Stimulated activated CD8-positive, alpha-beta memory T cell treated with anti-CD3 and anti-CD28 coated beads, Interleukin-12 subunit alpha, Interleukin-12 subunit beta, amount 100 ng/mL, for 24 hours (primary cell): ENCODE data around the gene OMP.

Source experiments
- DNase-seq: peaks from one replicate; pipeline ENCODE4 v3.0.0-alpha.2; 2020; ENCODE audit errors: extremely low read depth

OMP gene

GRCh38 chr11:77139201-77139600 lies 36.6 kb downstream of the OMP start:
- DNase-seq = no peak

- DNase-seq = no peak
Observed at GRCh38 chr11:77140231-77140851, 37.7 kb downstream of the OMP start.

- no peak for DNase-seq
Observed at GRCh38 chr11:77141034-77141433, 38.4 kb downstream of the OMP start.

- DNase-seq = no peak
Observed at GRCh38 chr11:77141475-77141874, 38.8 kb downstream of the OMP start.

GRCh38 chr11:77142091-77142975 lies 39.7 kb downstream of the OMP start:
- no peak for DNase-seq

GRCh38 chr11:77143405-77144020 lies 40.9 kb downstream of the OMP start:
- DNase-seq = no peak

GRCh38 chr11:77144196-77144856 lies 41.7 kb downstream of the OMP start:
- DNase-seq = no peak

- no peak for DNase-seq
Observed at GRCh38 chr11:77144857-77145428, 42.3 kb downstream of the OMP start.

- DNase-seq = no peak
Observed at GRCh38 chr11:77146261-77147035, 43.8 kb downstream of the OMP start.

GRCh38 chr11:77147036-77147315 lies 44.3 kb downstream of the OMP start:
- no peak for DNase-seq

- DNase-seq = no peak
Observed at GRCh38 chr11:77147668-77148321, 45.2 kb downstream of the OMP start.

GRCh38 chr11:77148963-77149715 lies 46.5 kb downstream of the OMP start:
- DNase-seq = no peak

GRCh38 chr11:77149716-77150392 lies 47.2 kb downstream of the OMP start:
- no peak for DNase-seq

- DNase-seq = no peak
Observed at GRCh38 chr11:77150836-77151235, 48.2 kb downstream of the OMP start.

GRCh38 chr11:77151804-77152509 lies 49.3 kb downstream of the OMP start:
- no peak for DNase-seq

- DNase-seq = no peak
Observed at GRCh38 chr11:77152846-77153245, 50.2 kb downstream of the OMP start.
